GM19328 (cell line): ENCODE measurements around the gene ATXN2L.
A peak's percentile ranks its signal among the peaks of the same experiment; 100 is the strongest.
"Not testable (repeated sequence)": the region's sequence is repeated elsewhere in the genome, so short reads cannot be mapped to it uniquely, and the experiment has no call there.

ENCODE experiments used
- ATAC-seq: cut with Tn5 transposase; IDR thresholded peaks from one replicate; pipeline ENCODE4 v1.9.1; 2021; ENCODE audit warnings: mild to moderate bottlenecking, moderate library complexity; ENCODE audit not compliant: unreplicated experiment

ATXN2L gene

DNA sequence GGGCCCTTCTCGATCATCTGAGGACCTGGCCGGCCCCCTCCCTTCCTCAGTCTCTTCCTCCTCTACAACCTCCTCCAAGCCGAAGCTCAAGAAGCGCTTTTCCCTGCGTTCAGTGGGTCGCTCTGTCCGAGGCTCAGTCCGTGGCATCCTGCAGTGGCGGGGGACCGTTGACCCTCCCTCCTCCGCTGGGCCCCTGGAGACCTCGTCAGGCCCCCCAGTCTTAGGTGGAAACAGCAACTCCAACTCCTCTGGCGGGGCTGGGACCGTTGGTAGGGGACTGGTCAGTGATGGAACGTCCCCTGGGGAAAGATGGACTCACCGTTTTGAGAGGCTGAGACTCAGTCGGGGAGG lies 43.6 kb downstream of the ATXN2L start:
- ATAC-seq = no peak

DNA sequence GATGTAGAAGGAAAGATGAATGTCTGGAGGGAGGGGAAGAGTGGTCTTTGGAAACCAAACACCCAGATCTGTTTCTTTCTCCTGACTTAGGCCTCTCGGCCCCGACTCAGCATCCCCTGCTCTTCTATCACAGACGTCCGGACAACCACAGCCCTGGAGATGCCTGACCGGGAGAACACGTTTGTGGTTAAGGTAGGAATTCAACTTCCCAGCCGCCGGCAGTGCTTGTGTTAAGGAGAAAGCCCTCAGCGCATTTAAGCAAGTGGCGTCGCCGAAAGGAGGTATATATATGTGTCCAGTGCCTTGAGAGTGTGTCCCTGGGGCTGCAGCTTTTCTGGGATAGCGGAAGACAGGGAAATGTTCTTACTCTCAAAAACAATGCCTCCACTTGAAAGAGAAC lies 44.4 kb downstream of the ATXN2L start:
- ATAC-seq = no peak

DNA sequence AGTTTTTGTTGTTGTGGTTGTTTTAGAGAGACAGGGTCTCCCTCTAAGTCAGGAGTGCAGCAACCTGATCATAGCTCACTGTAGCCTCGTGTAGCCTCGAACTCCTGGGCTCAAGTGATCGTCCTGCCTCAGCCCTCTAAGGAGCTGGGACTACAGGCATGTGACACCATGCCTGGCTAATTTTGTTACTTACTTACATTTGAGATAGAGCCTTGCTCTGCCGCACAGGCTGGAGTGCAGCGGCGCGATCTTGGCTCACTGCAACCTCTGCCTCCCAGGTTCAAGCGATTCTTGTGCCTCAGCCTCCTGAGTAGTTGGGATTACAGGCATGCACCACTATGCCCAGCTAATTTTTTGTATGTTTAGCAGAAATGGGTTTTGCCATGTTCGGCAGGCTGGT lies 44.8 kb downstream of the ATXN2L start:
- ATAC-seq = not testable (repeated sequence)

DNA sequence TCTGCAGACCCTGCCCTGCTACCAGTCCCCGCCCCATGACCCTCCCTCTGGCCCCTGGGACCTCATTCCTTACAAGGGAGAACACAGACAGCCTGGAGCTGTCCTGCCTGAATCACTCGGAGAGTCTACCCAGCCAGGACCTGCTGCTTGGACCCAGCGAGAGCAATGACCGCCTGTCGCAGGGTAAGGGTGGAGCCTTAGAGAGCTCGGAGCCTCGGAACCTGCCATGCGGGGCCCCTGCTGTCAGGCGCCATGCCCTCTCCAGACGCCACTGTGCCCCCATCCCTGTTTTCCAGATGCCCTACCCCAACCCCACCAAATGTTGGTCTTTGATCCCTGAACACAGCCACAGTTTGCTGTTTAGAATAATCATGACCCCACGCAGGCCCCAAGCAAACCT lies 46.4 kb downstream of the ATXN2L start:
- ATAC-seq = no peak

DNA sequence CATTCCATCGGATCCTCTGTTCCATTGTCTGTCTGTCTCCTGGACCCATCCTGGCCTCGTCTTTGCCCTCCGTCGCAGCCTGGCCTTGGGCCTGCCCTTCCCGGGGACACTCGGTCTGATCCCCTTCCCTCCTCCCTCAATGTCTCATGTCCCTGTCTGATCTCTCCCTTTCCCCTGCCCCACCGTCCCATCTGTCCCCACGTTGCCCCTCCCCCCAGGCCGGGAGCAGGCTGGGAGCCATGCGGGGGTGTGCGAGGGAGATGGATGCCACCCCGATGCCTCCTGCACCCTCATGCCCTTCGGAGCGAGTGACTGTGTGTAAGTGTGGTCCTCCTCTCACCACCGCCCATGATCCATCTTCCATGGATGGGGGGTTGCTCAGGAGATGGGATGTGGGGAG lies 50.2 kb downstream of the ATXN2L start:
- ATAC-seq = no peak

DNA sequence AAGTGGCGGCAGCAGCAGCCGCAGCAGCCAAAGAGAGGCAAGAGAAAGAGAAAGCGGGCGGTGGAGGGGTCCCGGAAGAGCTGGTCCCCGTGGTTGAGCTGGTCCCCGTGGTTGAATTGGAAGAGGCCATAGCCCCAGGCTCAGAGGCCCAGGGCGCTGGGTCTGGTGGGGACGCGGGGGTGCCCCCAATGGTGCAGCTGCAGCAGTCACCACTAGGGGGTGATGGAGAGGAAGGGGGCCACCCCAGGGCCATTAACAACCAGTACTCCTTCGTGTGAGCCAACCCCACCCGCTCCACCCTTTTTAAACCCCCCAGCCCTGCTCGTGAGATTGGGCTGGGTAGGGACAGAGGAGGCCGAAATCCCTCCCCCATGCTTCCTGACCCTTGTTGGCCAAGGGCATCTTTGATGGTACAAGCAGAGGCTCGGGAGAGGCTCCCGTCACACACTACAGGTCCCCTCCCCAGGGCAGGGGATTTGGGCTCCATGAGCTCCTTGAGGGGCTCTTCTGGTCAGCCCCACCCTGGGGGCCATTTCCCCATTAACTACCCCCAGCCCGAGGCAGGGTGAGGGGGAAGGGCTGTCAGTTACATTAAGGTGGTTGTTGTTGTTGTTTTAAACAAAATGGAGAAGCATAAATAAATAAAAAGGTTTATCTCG lies 50.9 kb downstream of the ATXN2L start:
- ATAC-seq = no peak

DNA sequence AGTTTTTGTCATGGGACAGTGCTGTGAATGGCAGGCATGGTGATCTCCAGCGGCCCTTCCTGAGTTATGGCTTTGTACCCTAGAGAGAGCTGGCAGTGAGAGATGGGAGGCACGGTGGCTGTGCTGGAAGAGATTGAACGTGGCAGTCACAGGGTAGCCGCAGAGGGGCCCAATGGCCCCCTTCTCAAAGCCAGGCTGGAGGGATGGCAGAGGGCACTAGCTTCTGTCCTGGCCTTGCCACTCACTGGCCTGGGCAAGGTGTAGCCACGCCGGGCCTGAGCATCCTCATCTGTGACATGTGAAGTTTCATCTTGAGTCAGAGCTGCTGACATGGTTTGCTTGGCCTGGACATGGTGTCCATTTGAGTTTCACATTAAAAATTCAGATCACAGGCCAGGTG lies 51.6 kb downstream of the ATXN2L start:
- no peak for ATAC-seq

DNA sequence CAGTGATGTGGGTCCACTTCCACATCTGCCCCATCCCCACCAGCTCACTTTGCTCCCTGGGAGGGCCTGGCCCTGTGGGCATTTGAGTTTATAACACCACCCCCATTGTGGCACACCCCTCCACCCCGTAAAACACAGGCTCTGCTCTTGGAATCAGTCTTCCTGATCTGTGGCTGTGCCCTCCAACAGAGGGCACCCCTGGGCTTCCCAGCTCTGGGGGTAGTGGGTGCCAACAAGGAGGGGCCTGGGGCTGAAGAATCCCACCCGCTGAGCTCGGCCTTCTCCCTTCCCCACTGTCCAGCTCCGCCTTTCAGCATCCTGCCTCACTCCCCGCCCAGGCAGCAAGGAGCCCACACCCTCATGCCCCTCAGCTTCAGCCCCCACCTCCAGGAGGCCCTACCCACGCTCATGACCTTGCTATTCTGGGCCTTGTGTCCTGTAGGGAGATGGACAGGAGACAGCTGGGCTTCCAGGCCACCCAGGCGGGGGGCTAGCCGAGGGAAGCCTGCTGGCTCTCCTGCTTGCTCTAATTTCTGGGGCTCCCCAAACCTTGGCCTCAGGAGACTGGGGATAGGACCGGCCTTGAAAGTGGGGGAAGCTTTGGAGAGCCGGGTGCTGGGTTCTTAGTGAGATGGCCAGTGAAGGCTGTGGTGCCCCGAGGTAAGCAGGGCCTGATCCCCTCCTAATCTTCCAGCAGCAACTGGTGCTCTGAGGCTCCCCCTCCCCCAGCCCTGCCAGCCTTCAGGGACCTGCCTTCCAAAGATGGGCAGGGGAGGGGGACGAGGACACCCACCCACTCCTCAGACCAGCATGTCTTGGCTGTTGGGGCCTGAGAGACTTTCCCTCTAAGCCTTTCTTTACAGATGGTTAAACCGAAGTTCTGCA lies 52.6 kb downstream of the ATXN2L start:
- ATAC-seq = no peak

DNA sequence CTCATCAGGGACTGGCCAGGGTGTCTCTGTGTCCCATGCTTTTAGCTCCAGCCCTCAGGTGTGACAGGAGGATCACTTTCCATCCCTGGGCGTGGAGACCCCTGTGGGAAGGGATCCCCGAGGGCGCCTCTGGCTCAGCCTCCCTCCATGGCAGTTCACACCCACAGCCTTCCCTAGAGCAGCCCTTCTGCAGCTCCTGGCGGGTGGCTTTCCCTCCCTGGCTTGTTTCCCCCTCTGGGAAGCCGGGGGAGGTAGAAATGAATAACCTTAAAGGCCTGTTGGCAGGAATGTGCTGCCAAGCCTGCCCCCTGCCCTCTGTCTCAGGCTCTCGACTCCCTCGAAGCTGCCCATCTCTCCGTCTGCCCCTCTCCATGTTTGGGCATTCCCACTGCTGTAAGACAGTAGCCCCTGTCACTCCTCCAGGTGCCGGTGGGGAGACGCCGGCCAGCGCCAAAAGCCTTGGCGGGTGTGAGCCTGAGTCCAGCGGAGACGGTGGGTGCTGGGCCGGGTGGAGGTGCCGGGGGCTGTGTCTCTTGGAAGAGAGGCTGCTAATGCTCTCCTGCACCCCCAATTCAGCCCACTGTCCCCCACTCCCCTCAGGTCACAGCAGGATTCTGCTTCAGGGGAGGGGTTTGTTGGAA lies 53.3 kb downstream of the ATXN2L start:
- ATAC-seq = no peak

DNA sequence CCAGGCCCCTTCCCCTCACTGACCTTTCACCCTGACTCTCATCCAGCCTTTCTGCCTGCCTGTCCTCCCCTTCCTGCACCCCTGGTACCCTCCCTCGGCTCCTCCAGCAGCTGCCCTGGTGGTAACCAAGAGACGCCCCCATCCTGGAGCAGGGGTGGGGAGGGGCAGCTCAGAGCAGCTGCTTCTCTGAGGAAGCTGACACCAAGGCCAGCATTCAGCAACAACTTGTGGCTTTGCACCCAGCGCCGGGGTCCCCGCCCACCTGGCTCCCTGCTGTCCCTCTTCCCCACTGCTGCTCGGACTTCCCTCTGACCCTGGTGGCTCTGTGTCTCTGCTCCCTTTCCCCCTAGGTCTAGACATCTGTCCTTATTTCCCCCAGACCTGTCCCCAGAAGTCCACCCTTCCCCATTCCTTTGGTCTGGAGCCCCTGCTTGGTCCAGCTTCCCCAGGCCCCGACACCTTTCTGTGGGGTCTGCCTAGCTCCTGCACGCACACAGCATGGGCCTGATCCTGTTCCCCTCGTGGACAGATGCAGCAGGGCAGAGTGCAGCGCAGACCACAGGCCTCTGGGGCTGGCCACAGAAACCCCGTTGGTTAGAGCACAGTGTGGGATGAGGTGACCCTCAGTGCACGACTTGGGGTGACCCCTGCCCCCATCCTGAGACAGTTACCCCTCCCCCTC lies 54.3 kb downstream of the ATXN2L start:
- no peak for ATAC-seq

DNA sequence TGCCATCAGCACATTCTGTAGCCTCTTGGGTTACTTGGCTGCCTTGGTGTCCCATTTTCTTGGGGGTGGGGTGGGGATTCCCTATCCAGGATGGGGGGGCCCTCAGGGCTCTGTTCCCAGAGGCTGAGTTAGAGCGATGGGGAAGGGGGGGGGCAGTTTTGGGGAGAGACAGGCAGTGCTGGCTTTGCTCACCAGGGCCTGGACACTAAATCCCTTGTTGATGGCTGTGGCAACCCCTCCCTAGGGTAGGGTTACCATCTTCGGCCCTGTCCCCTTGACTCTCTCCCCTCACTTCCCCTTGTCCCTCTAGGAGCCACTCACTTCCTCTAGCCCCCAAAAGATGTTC lies 54.8 kb downstream of the ATXN2L start:
- no peak for ATAC-seq

DNA sequence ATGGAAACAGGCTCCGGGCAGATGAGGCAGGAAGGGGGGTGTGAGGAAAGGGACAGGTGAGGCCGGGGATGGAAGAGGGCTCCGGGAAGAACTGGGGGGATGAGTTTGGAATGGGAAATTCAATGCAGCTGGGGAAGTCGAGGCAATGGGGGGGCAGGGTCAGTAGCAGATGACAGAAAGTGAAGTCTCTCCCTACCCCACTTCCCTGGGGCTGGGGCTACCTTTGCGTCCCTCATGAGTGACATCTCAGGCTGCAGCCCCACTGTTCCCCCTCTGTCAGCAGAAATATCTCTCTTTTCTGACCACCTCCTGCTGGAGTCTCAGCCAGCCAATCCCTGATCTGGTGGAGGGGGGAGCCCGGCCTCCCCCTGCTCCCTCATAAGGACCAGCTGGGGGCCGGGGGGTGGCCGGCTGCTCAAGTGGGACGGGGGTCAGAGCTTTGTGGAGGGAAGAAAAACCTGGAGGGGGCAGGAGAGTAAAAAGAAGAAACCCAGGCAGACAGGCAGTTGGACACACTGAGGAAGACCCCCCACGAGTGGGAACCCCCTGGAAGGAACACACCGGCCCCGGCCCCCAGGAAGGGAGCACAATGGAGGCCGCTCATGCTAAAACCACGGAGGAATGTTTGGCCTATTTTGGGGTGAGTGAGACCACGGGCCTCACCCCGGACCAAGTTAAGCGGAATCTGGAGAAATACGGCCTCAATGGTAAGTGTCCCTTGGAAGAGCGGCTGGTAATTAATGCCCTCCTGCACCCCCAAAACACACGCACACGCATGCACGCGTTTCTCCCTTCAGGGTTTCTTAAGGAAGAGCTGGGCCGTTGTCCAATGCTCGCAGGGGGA lies 55.5 kb downstream of the ATXN2L start, which contains the start of gene ATP2A1:
Gene ATP2A1 (plus strand): TSS at position 406 of the 844 bp plus-strand sequence. CDS start 184 bp downstream, at position 590.
- ATAC-seq = no peak

DNA sequence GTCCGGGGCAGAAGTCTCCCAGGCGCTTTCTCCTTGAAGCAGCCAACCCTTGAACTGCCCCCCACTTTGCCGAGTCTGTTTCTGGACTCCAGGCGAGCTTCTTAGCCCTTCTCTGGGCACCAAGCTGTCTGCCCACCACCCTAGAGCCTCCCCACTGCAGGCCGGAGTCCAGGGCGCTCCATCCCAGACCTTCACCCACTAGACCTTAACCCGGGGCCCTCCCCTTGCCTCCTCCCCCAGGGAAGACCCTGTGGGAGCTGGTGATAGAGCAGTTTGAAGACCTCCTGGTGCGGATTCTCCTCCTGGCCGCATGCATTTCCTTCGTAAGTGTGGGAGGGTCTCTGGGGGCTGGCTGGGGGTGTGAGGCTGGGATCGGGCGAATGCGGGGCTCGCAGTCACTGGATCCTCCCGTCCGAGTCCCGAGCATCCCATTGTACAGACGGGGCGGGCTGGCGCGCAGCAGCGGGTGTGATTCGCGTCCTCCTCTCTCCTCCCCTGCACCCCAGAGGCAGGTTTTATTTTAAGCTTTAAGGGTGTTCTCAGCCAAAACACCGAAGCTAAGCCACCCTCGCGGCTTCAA lies 56.6 kb downstream of the ATXN2L start:
- peak; percentile 23 for ATAC-seq

DNA sequence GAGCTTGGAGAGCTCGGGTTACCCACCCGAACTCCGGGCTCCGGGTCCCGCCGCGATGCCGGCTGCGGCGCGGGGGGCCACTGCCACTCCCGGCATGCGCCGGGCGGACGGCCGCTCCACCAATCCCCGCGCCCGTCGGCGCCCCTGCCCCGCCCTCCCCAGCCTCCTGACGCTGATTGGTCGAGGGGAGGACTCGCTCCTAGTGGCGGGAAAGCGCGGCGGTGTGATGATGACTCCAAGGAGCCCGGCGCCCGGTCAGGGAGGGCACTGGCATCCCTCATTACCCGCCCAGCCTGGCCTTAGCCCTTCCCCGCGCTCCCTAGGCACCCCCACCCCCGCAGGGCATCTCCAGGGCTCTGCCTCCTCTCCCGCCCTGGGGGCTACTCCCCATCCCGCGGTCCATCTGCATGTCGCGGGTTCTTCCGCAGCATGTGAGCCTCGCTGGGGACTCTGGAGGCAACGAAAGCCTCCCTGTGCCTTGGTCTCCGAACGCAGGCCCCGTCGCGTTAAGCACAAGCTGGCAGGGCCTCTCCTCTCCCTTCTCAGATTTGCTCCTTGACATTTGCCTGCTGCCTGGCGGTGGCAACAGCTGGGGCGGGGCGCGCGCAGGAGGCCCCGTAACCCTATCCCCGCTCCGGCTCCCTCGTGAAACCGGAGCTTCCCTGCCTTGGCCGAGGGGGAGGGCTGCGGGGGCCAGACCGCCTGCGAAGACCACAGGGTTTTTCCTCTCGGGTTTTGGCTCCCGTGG lies 57.2 kb downstream of the ATXN2L start:
- ATAC-seq = peak; percentile 85

DNA sequence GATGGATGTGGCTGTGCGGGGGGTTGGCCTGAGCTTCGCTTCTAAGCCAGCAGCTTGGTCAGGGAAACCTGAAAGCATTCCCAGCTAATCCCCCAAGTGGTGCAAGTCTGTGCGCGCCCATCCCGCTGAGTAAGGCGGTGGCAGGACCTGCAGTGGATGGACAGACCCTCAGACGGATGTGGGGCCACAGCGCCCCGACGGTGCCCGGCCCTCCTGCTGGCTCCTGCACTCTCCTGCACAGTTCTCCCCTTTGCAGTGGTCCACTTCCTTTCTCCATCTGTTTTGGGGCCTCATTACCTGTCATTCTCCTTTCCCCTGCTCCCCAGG lies 57.8 kb downstream of the ATXN2L start:
- no peak for ATAC-seq

DNA sequence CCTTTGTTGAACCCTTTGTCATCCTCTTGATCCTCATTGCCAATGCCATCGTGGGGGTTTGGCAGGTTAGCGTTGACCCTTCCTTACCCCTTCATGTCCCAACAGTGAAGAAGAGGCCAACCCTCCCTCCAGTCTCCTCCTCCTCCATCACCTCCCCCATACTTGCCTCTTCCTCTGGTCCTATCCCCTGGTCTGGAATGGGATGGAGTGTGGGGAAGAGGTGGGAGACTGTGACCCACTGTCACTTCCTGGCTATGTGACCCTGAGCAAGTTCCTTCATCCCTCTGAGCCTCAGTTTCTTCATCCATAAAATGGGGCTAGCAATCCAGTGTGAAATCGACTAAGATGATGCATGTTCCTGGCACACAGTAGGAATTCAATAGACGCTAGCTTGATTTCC lies 58.2 kb downstream of the ATXN2L start:
- ATAC-seq = no peak

DNA sequence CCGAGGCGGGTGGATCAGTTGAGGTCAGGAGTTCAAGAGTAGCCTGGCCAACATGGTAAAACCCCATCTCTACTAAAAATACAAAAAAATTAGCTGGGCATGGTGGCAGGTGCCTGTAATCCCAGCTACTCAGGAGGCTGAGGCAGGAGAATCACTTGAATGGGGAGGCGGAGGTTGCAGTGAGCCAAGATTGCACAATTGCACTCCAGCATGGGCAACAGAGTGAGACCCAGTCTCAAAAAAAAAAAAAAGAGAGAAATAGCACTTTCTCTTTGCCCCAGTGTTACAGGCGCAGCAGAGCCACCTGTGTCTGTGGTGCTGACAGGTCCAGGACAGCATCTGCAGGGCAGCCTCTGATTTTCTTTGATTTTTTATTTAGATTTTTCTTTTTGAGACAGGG lies 58.8 kb downstream of the ATXN2L start:
- ATAC-seq = not testable (repeated sequence)

DNA sequence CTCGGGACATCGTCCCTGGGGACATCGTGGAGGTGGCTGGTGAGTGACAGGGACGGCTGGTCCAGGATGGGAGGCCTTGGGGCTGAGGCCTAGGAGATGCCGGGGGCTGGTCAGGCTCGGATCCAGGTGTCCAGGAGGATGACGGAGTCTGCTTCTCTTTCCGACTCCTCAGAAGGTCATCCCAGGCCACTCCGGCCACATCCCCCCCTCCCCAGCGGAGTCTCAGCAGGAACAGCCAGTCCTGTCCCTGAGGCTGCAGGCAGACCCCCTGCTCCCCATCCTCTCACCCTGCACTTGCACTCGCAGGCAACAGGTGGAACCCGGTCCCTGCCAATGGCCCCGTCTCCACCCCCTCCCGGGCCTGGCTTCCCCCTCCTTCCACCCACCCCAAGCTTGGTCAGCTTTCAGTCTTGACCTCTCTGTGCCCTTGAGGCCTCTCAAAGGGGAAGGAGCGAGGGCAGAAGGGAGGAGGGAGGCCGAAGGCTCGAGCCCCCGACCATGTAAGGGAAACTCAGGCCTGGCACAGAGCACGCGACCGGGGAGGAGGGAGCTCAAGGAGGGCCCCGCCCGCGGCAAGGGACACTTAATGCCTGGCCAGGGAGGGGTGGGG lies 59.9 kb downstream of the ATXN2L start:
- ATAC-seq = no peak
